Measurements from ENCODE around the gene IQCE.
A peak's percentile ranks its signal among the peaks of the same experiment; 100 is the strongest.

IQCE gene, protein sequence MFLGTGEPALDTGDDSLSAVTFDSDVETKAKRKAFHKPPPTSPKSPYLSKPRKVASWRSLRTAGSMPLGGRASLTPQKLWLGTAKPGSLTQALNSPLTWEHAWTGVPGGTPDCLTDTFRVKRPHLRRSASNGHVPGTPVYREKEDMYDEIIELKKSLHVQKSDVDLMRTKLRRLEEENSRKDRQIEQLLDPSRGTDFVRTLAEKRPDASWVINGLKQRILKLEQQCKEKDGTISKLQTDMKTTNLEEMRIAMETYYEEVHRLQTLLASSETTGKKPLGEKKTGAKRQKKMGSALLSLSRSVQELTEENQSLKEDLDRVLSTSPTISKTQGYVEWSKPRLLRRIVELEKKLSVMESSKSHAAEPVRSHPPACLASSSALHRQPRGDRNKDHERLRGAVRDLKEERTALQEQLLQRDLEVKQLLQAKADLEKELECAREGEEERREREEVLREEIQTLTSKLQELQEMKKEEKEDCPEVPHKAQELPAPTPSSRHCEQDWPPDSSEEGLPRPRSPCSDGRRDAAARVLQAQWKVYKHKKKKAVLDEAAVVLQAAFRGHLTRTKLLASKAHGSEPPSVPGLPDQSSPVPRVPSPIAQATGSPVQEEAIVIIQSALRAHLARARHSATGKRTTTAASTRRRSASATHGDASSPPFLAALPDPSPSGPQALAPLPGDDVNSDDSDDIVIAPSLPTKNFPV
- total RNA-seq: 9.2 to 19.0 (median 10.7) reads per million in 4 donors

DNA sequence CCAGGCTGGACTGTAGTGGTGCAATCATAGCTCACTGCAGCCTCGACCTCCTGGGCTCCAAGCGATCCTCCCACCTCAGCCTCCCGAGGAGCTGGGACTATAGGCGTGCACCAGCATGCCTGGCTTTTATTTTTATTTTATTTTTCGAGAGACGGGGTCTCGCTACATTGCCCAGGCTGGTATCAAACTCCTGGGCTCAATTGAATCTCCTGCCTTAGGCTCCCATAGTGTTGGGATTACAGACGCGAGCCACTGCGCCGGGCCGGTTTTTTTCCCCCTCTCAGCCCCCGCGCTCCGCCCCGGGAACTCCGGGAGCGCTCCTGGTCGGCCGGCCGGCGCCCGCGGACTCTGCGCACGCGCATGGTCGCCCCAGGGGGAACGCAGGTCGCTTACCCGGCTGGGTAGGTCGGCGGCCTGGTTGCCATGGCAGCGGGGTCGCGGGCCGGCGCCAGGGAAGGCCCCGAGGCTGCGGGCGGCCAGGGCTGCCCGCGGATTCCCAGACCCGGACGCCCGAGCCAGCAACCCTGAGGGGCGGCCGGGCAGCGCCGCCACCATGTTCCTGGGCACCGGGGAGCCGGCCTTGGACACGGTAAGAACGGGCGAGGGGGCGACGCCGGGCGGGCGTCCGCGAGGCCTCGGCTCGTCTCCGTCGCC, at the start of gene IQCE:
TSS of gene IQCE (plus strand) at position 351 of the 654 bp plus-strand sequence. CDS start at position 554, 203 bp downstream.
- peak; percentile 75 to 89 (median 80) for DNase-seq

DNA sequence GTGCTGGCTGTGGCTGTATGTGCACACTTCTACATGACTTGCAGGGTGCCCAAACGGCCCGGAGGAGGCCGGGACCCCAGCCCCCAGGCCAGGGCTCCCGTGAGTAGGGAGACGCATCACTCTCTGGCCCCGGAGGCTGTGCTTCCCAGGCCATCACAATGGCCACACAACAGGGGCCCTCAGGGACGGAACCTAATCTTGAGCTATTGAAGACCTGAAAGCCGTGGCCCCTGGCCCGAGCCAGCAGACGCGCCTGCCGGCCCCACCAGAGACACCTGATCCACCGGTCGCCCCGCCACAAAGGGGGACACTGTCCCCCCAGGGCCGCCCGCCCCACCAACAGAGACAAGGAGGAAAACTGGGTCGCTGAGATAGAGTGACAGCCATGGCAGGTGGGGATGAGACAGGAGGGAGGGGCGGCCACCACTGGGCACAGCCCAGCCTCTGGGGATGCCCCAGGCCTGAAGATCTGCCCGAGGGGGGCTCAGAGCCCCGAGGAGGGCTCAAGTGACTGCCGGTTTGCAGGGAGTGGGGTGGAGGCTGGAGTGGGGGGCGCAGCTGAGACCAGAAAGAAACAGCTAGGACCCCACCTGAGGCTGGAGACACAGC, 49.4 kb upstream of the IQCE start:
- DNase-seq: no peak

DNA sequence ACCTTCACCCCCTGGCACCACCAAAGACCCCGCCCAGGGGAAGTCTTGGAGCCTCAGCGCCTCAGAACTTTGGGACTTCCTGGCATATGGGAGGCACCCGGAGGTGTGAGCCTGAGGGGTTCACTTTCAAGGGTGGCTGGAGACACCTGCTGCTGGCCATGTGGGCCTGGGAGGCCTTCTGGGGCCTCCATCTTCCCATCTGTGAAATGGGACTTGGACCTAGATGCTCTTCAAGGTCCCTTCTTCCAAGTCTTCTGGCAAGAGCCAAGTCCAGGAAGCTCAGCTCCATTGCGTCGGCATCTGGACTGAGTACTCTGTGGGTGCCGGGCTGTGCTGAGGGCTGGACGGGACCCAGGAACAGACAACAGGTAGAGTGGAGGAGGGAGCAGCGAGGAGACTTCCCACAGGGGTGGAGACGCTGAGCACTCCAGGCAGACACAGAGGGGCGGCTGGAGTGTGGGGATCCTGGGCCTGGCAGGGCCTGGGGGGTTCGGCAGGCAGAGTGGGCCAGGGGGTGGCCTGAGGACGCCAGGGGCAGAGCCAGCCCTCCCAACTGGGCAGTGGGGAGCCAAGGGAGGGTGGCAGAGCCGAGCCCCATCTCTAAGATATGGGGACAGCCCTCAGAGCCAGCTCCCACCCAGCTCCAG, 48.5 kb upstream of the IQCE start:
- no peak for DNase-seq

DNA sequence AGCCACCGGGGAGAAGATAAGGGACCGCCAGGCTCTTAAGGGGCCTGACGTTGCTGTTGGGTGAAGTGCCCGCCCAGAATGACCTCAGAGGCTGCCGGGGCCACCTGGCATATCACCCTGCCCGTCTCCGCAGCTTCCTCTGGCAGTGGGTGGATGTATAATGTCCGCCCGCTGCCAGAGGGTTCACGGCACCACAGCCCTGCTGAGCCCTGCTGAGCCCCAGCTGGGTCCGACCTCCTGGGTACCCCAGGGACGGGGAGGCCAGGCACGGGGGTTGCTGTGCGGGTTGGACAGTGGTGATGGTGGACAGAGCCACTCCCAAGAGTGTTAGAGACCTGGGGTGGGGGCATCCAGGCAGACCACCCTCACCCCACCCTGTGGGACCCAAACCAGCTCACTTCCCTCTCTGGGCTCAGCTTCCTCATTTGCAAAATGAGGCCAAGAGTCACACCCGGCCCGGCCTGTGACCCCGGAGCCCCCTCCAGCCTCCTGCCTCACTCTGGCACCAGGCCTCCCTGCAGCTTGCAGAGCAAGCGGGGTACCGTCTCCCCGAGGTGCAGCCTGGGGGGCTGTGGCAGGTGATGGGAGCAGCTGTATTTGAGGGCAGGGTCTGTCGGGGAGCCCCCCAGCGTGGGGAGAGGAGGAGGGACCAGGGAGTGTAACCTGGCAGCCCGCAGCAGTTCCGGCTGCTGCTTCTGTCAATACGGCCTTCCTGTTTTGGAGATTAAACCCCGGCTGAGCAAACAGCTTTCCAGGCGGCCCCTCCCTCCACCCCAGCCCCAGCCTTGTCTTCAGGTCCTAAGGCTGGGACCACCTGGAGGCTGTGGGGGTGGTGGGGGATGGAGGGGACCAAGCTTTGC, 47.6 kb upstream of the IQCE start:
- peak in 3 of 5 donors; percentile 48 to 79 (median 52) for DNase-seq

DNA sequence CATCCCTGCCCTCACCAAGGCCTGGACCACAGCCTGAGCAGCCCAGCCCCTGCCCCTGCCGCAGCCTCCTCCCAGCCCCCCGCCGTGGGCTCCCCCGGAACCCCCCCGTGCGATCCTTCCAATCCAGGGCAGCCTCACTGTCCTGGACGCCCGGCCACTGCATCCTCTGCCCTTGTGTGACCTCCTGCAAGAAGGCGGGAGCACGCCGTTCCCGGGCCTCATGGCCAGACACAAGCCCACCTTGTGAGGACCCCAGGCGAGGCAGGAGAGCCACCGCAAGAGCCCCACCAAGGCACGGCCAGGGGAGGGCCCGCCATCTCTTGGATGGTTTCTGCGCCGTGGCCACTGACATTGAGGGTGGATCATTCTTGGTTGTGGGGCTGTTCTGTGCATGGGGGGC, 47.0 kb upstream of the IQCE start:
- DNase-seq: no peak

DNA sequence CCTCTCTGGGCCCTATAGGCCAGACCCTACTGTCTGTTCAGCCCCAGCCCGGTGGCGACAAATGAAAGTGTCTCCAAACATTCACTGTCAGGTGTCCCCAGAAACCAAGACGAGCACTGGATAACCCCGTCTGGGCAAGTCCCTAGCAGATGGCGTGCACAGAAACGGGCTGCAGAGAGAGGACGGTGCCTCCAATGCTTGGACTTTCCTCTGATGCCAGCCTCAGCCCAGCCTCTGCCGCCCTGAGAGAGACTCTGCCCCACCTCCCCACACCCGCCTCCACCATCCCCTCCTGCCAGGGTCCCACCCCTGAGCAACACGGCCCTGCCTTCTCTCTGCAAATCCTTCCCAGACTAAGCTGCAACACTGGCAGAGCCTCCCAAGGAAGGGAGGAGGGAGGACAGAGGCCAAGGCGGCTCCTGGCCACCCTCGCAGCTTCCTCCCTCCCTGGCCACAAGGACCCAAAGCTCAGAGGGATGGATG, 46.6 kb upstream of the IQCE start:
- no peak for DNase-seq

DNA sequence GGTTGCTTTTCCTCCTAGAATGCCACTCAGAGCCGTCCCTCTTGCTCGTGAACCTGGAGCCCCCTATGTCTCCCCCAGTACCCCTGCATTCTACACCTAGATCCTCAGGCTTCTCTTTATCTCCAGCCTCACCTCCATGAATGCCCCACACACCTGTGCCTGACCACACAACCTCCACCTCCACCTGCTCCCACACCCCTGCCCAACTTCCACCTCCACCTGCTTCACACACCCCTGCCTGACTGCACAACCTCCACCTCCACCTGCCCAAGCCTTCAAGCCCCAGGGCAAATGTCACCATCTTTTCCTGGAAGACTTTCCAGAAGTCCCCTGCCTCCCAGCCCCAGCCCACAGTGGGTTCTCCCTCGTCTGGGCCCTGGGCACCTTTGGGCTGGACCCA, 46.1 kb upstream of the IQCE start:
- DNase-seq: no peak

DNA sequence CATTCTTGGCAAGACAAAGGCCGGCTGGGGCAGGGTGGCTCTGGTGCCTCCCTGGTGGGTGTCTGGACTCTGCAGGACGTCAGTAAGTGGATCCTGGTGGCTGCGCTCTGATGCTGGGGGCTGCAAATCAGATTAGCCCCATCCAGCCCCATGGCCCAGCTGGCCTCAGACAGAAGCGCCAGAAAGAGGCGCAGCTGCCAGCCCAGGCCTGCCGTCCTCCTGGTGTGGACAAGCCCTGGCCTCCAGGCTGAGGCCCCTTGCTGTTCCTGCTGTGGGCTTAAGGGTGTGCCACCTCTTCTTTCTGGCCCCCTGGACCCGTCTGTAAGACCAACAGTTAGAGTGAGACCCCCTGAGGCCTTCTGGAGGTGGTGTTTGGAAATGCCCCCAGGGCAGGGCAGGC, 45.1 kb upstream of the IQCE start:
- DNase-seq: no peak

DNA sequence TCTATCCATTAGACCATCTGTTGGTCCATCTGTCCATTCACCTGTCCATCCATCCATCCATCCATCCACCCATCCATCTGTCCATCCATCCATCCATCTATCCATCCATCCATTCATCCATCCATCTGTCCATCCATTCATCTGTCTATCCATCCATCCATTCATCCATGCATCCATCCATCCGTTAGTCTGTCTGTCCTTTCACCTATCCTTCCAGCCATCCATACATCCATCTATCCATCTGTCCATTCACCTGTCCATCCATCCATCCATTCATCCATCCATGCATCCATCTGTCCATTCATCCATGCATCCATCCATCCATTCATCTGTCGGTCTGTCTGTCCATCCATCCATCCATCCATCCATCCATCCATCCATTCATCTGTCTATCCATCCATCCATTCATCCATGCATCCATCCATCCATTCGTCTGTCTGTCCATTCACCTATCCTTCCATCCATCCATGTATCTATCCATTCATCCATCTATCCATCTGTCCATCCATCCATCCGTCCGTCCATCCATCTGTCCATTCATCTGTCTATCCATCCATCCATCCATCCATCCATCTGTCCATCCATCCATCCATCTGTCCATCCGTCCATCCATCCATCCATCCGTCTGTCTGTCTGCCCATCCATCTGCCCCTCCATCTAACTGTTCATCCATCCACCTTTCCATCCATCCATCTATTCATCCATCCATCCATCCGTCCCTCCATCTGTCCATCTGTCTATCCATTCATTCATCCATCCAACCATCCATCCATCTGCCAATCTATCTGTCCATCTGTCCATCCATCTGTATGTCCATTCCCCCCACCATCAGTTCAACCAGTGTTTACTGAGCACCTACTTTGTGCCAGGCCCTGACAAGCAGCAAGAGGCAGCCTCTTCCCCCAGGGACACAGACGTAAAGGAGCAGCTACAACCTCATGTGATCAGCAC, 44.0 kb upstream of the IQCE start:
- no peak for DNase-seq

DNA sequence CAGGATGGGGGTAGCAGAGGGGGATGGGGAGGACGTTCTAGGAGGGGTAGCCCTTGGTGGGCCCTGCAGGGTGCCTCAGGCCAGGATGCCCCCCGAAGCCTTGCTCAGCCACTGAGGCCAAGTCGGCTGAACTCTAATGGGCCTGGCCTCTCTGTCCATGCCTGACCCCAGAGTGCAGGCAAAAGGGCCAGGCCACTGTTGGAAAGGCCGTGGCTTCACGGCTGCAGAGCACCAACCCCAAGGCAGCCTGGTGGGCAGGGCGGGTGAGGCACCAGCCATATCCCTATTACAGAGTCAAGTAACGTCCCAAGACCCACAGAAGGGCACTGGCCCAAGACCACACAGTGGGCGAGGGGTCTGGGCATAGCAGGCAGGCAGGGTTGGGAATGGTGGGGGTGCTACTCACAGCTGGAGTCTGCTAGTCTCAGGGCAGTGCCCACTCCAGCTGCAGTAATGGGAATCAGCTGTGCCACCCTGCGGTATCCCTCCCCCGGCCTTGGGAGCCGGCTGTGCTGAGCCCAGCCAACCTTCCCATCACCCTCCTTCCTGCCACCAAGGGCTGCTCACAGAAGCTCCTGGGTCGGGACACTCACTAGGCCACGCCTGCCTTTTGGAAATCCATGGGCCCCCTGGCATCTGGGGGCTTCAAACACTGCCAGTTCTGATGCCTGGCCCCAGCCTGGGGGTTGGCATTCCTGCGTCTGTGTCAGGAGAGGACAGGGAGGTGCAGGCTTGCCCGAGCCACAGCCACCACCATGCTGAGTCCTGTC, 43.2 kb upstream of the IQCE start:
- no peak for DNase-seq

DNA sequence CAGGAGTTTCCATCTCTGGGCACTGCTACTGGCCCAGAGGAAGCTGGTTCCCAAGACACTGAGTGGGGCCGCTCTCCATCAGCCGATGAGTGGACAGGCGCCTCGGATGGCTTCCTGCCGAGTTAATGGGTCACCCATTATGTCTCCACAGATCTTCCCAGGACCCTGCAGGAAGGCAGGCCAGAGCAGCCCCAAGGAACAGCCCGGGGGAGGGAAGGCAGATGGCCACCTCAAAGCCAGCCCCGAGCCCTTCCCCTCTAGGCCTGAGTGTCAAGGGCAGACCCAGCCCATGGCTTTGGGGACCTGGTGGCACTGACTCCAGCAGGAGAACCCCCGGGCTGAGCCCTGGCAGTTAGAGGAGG, 42.6 kb upstream of the IQCE start:
- no peak for DNase-seq

DNA sequence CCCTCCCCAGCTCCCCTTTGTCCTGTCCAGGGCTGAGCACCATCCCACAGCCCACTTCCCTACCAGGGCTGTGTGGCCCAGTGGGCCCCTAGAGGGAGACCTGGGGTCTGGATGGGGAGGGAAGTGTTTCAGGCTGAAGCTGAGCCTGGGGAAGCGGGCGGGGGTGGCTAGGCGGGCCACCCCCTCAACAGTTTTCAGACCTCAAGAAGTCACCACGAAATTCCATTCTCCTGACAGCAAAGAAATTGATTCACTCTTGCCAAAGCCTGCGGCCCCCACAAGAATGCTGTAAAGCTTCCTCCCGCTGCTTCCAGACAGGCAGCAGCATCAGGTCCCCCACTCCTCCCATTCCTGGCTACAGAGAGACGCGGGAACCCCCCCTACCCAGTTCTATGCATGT, 41.8 kb upstream of the IQCE start:
- no peak for DNase-seq

DNA sequence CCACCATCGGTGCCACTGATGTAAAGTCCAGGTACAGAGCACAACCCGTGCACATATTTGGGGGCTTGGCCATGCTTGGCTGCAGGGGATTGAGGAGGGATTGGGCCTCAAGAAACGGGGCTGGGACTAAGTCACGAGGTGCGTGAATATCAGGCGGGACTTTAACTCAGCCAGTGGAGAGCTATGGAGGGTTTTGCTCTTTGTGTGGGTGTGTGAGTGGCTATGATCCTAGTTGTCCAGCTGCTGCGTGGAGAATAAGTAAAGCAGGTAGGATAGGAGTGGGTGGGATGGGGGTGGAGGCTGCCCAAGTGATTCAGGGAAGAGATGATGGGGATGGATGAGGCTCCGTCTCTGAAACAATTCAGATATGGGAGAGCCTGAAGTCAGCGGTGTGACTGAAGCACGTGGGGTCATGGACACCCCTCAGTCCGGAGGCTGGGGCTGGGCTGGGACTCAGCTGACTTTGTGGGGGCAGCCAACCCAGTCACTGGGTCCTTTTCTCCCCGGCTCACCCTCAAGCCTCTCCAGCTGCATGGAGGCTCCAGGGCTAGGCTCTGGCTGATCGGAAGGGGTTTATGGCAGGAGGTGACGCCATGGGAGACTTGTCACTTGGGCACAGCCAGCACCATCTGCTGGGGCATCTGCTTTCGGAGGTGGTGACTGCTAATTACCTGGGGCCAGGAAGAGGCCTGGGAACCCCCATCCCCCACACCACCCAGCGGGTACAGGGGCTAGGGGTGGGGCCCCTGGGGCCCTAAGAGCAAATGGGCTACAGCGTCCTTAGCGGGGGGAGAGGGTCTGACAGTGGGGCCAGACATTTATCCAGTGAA, 40.9 kb upstream of the IQCE start:
- no peak for DNase-seq

DNA sequence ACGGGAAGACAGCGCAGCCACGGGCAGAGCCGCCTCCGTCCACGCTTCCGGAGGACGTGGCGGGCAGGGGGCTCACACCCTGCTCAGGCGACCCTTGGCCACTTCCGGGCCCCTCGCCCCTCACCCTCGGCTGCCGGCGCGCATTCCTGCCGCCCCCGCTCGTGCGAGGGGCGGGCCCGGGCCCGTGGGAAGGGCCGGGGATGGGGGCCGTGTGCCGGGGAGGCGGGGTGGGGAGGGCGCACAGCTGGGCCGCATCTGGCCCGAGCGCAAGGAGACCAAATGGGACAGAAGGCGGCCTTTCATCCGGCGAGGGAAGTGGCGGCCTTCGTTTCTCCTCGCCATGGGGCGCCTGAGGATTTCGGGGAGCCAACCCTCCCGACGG, 40.1 kb upstream of the IQCE start:
- no peak for DNase-seq

DNA sequence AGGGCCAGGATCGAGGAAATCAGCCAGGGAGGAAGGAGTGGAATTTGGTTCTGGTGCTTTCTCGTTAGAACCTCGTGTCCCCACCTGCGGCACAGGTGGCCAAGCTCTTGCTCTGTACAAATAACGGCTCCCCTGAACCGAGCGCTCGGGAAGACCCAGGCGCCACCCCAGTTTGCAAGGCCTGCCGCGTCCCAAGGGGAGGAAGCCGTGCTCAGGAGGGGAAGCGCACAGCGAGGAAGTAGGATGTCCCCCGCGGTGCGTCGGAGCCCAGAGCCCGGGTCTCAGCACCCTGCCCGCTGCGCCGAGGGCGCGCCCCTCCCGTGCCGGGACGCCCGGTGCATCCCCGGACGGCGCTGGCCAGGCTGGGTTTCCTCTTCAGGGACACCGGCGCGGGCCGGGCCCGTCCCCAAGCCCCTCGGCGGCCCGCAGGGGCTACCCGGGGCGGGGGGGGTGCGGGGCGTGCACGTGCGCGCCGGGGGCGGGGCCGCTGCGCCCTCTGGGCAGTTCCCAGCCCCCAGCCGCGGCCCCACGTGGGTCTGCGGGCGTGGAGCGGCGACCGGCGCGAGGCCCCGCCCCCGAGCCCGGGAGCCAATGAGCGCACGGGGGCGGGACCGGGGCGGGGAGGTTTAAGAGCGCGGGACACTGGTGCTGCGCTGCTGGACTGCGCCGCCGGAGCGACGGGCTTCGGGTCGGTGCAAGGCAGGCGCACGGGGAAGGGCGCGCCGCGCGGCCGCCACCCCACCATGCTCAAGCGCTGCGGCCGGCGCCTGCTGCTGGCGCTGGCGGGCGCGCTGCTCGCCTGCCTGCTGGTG, 39.5 kb upstream of the IQCE start, which contains the start of gene LFNG:
TSS of gene LFNG (plus strand) at position 656 of the 812 bp plus-strand sequence. CDS start at position 744, 88 bp downstream.
- DNase-seq: peak; percentile 74 to 92 (median 78)

DNA sequence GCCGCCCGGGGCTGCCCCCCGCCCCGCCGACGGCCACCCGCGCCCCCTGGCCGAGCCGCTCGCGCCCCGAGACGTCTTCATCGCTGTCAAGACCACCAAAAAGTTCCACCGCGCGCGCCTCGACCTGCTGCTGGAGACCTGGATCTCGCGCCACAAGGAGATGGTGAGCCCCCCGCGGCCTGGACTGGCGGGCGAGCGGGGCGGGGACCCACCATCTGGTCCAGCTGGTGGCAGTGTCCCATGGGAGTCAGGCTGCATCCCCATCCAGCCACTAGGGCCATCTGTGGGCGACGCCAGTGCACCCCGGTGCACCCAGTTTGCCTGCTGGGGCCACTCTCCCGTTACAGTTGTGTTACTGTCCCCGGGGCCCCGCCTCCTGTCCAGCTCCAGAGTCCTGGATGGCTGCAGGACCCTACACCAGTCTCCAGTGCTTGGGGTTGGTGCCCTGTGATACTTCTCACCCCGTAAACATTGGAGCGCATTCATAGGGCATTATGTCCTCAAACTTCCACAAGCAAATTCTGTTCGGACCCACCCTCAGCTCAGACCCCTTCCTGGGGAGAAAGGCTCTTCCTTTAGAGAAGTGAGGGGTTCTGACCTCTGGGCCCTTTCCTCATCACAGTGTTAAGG, 38.5 kb upstream of the IQCE start:
- DNase-seq: peak in 1 of 5 donors; percentile 60

DNA sequence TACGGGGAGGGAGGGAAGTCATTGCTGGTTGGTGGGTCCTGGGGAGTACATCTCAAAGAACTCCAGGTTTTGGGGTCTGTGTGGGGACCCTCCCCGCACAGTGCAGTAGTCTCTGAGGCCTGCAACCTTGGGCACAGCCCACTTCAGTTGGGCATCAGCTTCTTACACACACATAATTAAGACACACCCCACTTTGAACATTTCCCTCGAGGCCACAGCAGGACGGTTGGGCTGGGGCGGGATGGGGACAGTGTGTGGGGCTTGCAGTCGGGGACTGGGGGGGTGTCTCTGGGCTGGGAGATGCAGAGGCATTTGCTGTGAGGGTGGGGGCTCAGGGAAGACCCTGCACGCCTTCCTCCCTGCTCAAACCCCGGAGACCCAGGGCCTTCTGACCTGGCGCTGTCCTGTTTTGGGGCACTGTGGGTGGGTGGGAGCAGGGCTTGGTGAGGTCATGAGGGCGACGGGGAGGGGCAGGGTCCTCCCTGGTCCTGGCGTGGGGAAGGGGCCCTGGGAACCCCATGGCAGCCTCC, 38.0 kb upstream of the IQCE start:
- peak in 1 of 5 donors; percentile 54 for DNase-seq

All from T-helper 1 cell (primary cell).